IPS-18c (cell line): Measurements from ENCODE around the gene ATF7IP2.
A peak's percentile ranks its signal among the peaks of the same experiment; 100 is the strongest.
"Not testable (repeated sequence)": the region's sequence is repeated elsewhere in the genome, so short reads cannot be mapped to it uniquely, and the experiment has no call there.

Experiments used
- H3K4me3 ChIP-seq: 2 replicates; pipeline ENCODE4 v1.7.0; 2013; ENCODE audit warnings: low read depth, mild to moderate bottlenecking, low read length, moderate library complexity; ENCODE audit not compliant: insufficient read depth
- H3K9me3 ChIP-seq: one replicate; pipeline ENCODE4 v1.6.1; 2013; ENCODE audit warnings: mild to moderate bottlenecking, low read length, moderate library complexity; ENCODE audit not compliant: control insufficient read depth, insufficient read depth

The ATF7IP2 gene

GRCh38 chr16:10385725-10386516 is at the start of gene ATF7IP2:
TSS of gene ATF7IP2 (plus strand) at chr16:10386061. CDS start at chr16:10430621, 44,560 bp downstream.
- no peaks in the 10 kb centered on the region for H3K9me3 ChIP-seq

GRCh38 chr16:10338426-10338825 is 47.4 kb upstream of the ATF7IP2 start:
- no peak overlapping the region for H3K4me3 ChIP-seq
- H3K9me3 ChIP-seq: peaks cover 15% of the 10 kb centered on the region

More at GRCh38 chr16:10385725-10386516, at the start of gene ATF7IP2:
- peak within 1 kb of the TSS; percentile 89 for H3K4me3 ChIP-seq

GRCh38 chr16:10339777-10340732 is 45.8 kb upstream of the ATF7IP2 start:
- Histone ChIP-seq H3K4me3 (no peak overlapping the region), H3K9me3 (peaks cover 15% of the 10 kb centered on the region)

- Histone ChIP-seq H3K4me3 (no peak overlapping the region), H3K9me3 (peaks cover 13% of the 10 kb centered on the region)
These were observed 42.6 kb upstream of the ATF7IP2 start for GRCh38 chr16:10343124-10343760.

GRCh38 chr16:10344699-10345098 is 41.2 kb upstream of the ATF7IP2 start:
- H3K9me3 ChIP-seq: peaks cover 13% of the 10 kb centered on the region
- H3K4me3 ChIP-seq: not testable (repeated sequence)

GRCh38 chr16:10345629-10346028 is 40.2 kb upstream of the ATF7IP2 start:
- no peak overlapping the region for H3K4me3 ChIP-seq
- peaks cover 13% of the 10 kb centered on the region for H3K9me3 ChIP-seq

- Histone ChIP-seq H3K4me3 (no peak overlapping the region), H3K9me3 (no peaks in the 10 kb centered on the region)
These were observed 36.0 kb upstream of the ATF7IP2 start for GRCh38 chr16:10349851-10350250.

GRCh38 chr16:10352262-10352661 is 33.6 kb upstream of the ATF7IP2 start:
- Histone ChIP-seq H3K9me3 (no peaks in the 10 kb centered on the region), H3K4me3 (no peak overlapping the region)

GRCh38 chr16:10355589-10355988 is 30.3 kb upstream of the ATF7IP2 start:
- no peak overlapping the region for H3K4me3 ChIP-seq
- no peaks in the 10 kb centered on the region for H3K9me3 ChIP-seq

- Histone ChIP-seq H3K9me3 (no peaks in the 10 kb centered on the region), H3K4me3 (no peak overlapping the region)
These were observed 28.7 kb upstream of the ATF7IP2 start for GRCh38 chr16:10356870-10357842.

GRCh38 chr16:10361747-10362076 is 24.1 kb upstream of the ATF7IP2 start:
- H3K9me3 ChIP-seq, H3K4me3 ChIP-seq: not testable (repeated sequence)

GRCh38 chr16:10362077-10362863 is 23.6 kb upstream of the ATF7IP2 start:
- H3K9me3 ChIP-seq: no peaks in the 10 kb centered on the region
- H3K4me3 ChIP-seq: no peak overlapping the region

GRCh38 chr16:10362864-10363197 is 23.0 kb upstream of the ATF7IP2 start:
- not testable (repeated sequence) for H3K9me3 ChIP-seq, H3K4me3 ChIP-seq

- not testable (repeated sequence) for H3K9me3 ChIP-seq, H3K4me3 ChIP-seq
These were observed 19.2 kb upstream of the ATF7IP2 start for GRCh38 chr16:10366619-10367018.

- no peaks in the 10 kb centered on the region for H3K9me3 ChIP-seq
- H3K4me3 ChIP-seq: no peak overlapping the region
These were observed 18.2 kb upstream of the ATF7IP2 start for GRCh38 chr16:10367616-10368188.
